Activated T-cell treated with anti-CD3 and anti-CD28 coated beads for 4 hours (primary cell): Measurements from ENCODE around the gene AQP7.
A peak's percentile ranks its signal among the peaks of the same experiment; 100 is the strongest.
"Not testable (repeated sequence)": the region's sequence is repeated elsewhere in the genome, so short reads cannot be mapped to it uniquely, and the experiment has no call there.

Experiments
- DNase-seq: peaks from one replicate; pipeline ENCODE4 v3.0.0-alpha.2; 2020

The AQP7 gene

GRCh38 chr9:33402371-33402770 lies at the start of gene AQP7:
TSS of gene AQP7 (minus strand) at chr9:33402568. CDS start at chr9:33401262, 1,306 bp downstream.
- not testable (repeated sequence) for DNase-seq

GRCh38 chr9:33450621-33451146 lies 48.3 kb upstream of the AQP7 start:
- DNase-seq, result no peak

GRCh38 chr9:33449715-33450114 lies 47.3 kb upstream of the AQP7 start:
- DNase-seq, result no peak

- DNase-seq, result no peak
Measured at GRCh38 chr9:33447799-33448553, 45.6 kb upstream of the AQP7 start.

DNA sequence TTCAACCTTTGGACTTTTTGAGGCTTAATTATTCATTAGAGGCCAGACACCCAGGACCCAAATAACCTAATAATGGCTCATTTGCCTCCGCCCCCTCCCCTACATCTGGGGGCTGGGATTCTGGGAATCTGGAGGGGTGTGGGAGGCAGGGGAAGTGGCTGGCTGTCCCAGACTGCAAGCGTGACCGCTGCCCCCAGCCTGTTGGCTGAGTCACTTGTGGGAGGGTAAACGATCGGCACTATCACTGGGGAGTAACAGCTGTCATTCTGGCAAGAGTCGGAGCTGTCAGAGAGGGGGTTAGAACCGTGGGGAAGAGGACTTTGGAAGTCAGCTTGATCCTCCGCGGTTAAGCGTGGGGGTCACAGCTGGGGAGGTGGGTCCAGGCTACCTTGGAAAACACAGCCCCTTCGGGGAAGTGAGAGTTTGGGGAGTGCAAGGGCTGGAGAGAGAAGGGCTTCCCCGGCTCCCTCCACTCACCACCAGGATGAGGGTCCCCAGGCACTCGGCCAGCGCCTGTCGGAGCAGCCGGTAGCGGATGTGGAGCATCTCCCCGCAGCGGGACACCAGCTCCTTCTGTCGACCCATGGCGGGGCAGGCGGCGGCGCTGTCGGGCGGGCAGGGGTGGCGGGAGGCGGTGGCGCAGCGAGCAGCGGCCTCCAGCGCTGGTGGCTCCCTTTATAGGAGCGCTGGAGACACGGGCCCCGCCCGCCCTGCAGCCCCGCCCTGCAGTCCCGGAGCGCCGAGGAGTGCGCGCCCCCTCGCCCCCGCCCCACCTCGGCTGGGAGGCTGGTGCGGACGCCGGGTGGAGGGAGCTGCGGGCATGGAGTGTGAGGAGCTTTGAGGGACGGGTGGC lies 44.8 kb upstream of the AQP7 start, which contains the start of gene AQP3:
AQP3 (minus strand) TSS at position 648 of the 853 bp plus-strand sequence; CDS start at position 585, 63 bp downstream.
- peak; percentile 52 for DNase-seq

- no peak for DNase-seq
Measured at GRCh38 chr9:33446240-33446945, 44.0 kb upstream of the AQP7 start.

GRCh38 chr9:33445389-33446239 lies 43.2 kb upstream of the AQP7 start:
- DNase-seq, result no peak

GRCh38 chr9:33443464-33444154 lies 41.2 kb upstream of the AQP7 start:
- no peak for DNase-seq

DNA sequence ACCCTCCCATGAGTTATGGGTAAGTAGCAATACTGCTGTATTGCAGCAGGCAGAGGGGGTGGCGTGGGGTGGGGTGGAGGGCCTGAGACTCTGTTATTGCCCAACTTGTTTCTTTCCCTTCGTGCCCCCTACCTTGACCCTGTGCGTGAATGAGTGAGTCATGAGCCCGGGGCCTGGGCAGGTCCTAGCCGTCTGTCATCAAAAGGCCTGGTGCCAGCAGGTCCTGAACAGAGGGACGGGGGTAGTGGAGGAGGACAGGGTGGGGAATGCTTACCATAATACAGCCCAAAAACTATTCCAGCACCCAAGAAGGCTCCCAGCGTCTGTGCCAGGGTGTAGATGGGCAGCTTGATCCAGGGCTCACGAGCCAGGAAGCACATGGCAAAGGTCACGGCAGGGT lies 40.7 kb upstream of the AQP7 start:
- DNase-seq, result no peak

DNA sequence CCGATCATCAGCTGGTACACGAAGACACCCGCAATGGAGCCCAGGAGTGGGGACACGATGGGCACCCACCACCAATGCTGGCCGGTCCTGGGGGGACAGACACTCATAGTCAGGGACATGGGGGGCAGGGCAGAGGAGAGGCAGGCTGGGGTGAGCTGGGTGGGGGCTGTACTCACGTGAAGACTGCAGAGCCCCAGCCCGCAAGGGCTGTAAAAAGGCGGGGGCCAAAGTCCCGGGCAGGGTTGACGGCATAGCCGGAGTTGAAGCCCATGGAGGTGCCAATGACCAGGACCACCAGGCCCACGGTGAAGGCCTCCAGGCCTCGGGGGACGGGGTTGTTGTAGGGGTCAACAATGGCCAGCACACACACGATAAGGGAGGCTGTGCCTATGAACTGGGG lies 39.8 kb upstream of the AQP7 start:
- no peak for DNase-seq

DNA sequence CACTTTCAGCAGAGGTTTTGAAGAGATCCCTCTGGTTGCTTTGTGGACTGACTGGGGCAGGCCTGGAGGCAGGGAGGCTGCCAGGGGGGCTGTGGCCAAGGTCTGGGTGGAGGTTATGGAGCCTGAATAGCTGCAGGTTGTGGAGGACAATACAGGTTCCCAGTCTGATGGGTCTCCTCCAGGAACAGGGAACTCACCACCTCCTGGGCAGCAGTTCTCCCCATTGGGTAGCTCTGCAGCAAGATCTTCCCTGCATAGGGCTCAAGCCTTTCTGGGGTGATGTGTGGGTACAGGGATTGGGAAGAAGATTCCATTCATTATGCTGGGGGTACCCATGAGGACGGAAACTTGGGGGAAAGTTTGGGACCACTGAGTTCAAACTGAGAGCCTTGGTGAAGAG lies 38.2 kb upstream of the AQP7 start:
- DNase-seq, result no peak

DNA sequence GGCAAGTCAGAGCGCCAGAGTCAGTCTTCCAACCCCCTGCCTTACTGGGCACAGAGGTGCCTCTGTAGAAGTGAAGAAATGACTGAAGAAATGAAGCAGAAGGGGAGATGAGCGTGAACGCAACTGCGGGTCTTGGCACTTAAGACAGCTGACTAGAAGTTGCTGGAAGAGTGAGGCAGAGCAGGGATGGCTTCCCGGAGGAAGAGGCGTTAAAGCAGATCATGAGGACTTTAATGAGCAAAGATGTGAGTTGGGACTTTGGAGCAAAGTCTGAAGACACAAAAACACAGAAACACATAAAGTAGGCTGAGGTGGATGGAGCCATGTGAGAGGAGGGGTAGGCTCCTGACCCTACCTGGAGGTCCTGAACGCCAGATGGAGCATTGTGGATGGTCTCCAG lies 37.8 kb upstream of the AQP7 start:
- DNase-seq, result no peak

DNA sequence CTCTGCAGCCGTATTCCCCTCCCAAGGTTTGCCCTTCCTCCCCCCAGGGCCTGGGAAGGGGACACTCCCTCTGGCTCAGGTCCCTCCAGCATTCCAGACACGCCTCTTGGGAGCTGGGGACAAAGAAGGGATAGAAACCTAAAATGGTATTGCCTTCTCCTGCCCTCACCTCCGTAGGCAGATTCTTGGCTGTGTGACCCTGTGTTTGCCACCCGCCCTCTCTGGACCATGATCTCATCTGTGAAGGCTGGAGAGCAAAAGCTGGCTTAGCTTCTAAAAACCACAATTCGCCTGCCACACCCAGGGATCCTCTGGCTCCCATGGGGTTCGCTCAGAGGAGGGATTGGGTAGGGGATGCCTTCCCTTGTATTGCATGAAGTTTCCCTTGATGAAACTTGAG lies 37.4 kb upstream of the AQP7 start:
- DNase-seq, result no peak

DNA sequence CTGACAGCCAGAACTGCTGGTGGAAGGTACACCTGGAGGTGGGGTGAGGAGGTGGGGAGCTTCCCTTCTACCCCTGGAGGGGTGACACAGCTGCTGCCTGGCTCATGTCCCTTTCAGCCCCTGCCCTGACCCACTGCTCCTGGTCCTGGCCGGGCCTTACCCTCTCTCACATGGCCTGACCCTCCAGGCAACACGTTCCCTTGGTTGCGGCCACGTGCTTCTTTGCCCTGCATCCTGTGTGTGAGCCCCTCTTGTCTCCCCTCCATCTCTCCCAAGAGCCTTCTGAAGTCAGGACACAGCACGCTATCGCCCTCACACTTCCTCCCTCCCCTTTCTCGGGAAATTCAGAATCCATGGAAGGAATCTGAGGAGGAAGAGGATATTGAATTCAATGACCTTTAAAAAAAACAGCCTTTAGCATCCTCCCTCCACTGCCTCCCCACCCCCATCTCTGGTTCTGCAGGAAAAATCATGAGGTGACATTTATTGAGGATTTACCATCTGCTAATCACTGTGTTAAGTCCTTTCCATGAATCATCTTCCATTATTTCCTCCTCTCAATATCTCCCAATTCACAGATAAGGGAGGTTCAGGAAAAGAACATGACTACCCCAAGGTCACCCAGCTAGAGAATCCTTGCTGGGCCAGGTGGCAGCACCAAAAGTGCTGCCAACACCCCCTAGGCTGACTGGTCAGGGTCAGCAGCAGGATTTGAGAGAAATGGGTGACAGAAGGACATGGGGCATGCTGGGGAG lies 36.7 kb upstream of the AQP7 start:
- no peak for DNase-seq

- no peak for DNase-seq
Measured at GRCh38 chr9:33437898-33438297, 35.5 kb upstream of the AQP7 start.

GRCh38 chr9:33437205-33437604 lies 34.8 kb upstream of the AQP7 start:
- no peak for DNase-seq

GRCh38 chr9:33436445-33436844 lies 34.1 kb upstream of the AQP7 start:
- no peak for DNase-seq

- no peak for DNase-seq
Measured at GRCh38 chr9:33435821-33436277, 33.5 kb upstream of the AQP7 start.

GRCh38 chr9:33434317-33435105 lies 32.1 kb upstream of the AQP7 start:
- DNase-seq, result no peak

DNA sequence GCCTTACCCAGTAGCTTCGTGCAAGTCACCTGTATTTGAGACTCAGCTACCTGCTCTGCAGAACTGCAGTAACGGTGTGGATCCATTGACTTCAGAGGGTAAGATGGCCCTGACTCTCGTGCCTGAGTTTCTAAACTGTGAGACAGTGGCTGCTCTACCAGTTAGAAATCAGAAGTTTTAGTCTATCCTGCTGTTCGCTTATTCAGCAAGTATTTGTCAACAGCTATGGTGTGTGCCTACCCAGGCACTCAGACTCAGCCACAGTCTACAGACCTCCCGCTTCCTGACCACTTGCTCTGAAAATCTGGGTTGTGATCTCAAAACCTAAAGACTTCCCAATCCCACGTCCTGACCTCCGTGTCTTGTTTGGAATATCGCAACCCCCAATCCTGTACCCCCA lies 31.5 kb upstream of the AQP7 start:
- no peak for DNase-seq
